ENCODE data around the gene ACAP3.

DNA sequence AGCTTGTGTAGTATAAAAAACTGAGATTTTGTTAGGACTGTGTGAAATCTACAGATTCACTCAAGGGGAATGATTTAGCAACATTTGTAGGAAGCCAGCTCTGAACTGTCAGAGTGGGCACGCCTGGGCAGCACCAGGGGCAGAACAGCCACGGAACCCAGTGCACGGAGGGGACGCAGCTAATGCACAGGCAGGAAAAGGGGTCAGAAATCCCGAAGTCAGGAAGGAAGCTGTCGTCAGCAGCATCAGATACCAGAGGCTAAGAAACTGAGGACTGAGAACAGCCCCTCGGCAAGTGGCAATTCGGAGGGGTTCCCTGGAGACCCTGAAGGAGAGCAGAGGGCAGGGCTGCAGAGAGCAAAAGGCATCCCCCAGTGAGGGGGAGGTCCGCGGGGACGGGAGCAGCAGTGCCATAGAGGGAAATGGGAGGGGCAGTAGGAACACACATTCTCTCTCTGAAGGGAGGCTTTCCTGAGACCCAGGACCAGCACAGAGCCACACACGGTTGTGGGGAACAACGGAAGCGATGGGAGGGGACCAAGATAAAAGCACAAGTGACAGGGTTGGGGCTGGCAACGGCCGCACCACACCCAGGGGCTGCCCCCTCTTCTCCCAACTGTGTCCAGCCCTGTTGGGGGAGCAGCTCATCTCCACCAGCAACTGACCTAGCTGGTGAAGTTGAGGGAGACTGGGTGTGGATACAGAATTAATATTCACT lies 46.7 kb downstream of the ACAP3 start:
- TF ChIP-seq, protein P1, sequence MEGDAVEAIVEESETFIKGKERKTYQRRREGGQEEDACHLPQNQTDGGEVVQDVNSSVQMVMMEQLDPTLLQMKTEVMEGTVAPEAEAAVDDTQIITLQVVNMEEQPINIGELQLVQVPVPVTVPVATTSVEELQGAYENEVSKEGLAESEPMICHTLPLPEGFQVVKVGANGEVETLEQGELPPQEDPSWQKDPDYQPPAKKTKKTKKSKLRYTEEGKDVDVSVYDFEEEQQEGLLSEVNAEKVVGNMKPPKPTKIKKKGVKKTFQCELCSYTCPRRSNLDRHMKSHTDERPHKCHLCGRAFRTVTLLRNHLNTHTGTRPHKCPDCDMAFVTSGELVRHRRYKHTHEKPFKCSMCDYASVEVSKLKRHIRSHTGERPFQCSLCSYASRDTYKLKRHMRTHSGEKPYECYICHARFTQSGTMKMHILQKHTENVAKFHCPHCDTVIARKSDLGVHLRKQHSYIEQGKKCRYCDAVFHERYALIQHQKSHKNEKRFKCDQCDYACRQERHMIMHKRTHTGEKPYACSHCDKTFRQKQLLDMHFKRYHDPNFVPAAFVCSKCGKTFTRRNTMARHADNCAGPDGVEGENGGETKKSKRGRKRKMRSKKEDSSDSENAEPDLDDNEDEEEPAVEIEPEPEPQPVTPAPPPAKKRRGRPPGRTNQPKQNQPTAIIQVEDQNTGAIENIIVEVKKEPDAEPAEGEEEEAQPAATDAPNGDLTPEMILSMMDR (IDR thresholded peaks at IDR 0.05): no peak
- no peak for TF ChIP-seq EZH2phosphoT487 (IDR thresholded peaks at IDR 0.05)
- no peak for TF ChIP-seq EZH2 (IDR thresholded peaks at IDR 0.05)

All from neural progenitor cell (in vitro differentiated cells).